Stomach (tissue), 9 donors: ENCODE data around the gene DMC1. TPM values are rescaled to one million over a fixed set of nuclear protein-coding genes. Genes with fewer than 3 reads are reported as not detected.
A peak's percentile ranks its signal among the peaks of the same experiment; 100 is the strongest.

Experiments
- DNase-seq, 2 donors: peaks; one replicate each; pipeline versions ENCODE4 v3.0.0 to v3.0.0-alpha.2; 2013 to 2019
- H3K27ac ChIP-seq, 5 donors: fragments of 200-600 bp in 4 of 5; sonication (generic) in 4 of 5; one replicate each; pipeline ENCODE4 v1.5.1; 2013 to 2019; ENCODE audit warnings: mild to moderate bottlenecking in 1 of 5, moderate library complexity in 1 of 5
- H3K27me3 ChIP-seq, 3 donors: fragments of 200-600 bp; sonication (generic); one replicate each; pipeline ENCODE4 v1.5.1; 2017 to 2019; ENCODE audit warnings: mixed run types in 1 of 3
- H3K36me3 ChIP-seq, 4 donors: fragments of 200-600 bp; sonication (generic); 1 replicate in 3 of 4; 2 replicates in 1 of 4; pipeline ENCODE4 v1.5.1; 2016 to 2019
- H3K4me1 ChIP-seq, 4 donors: fragments of 200-600 bp; sonication (generic); one replicate each; pipeline ENCODE4 v1.5.1; 2016 to 2019
- H3K4me3 ChIP-seq, 4 donors: fragments of 200-600 bp; sonication (generic) in 3 of 4; one replicate each; pipeline ENCODE4 v1.5.1; 2016 to 2019; ENCODE audit warnings: mild to moderate bottlenecking in 1 of 4
- H3K9me3 ChIP-seq, 4 donors: fragments of 200-600 bp; sonication (generic); one replicate each; pipeline ENCODE4 v1.5.1; 2016 to 2019
- CTCF ChIP-seq, 7 experiments: fragments of 450-650 bp in 4 of 7; fragments of 200-600 bp in 3 of 7; sonication (generic) in 3 of 7; IDR thresholded peaks; one replicate each; pipeline ENCODE4 v1.5.1; 2016 to 2019; ENCODE audit warnings: antibody characterized with exemption in 7 of 7, control low read depth in 2 of 7, mild to moderate bottlenecking in 1 of 7
- EP300 ChIP-seq: sonication (generic); formaldehyde crosslinking; IDR thresholded peaks from one replicate; pipeline ENCODE4 v1.6.1; 2017; ENCODE audit warnings: antibody characterized with exemption
- POLR2A ChIP-seq, 4 donors: fragments of 450-650 bp; IDR thresholded peaks; one replicate each; pipeline ENCODE4 v1.6.1; 2016; ENCODE audit warnings: antibody characterized with exemption in 4 of 4, control low read depth in 2 of 4, mild to moderate bottlenecking in 1 of 4, moderate library complexity in 1 of 4
- POLR2AphosphoS5 ChIP-seq, 3 donors: sonication (generic); formaldehyde crosslinking; IDR thresholded peaks; one replicate each; pipeline ENCODE4 v1.6.1; 2016; ENCODE audit warnings: antibody characterized with exemption in 3 of 3
- WGBS, 5 donors: extraction: QIAGEN DNeasy Blood & Tissue Kit in 3 of 5; methylation state at CpG; one replicate each; pipeline versions ENCODE4 v1.1.5 to v1.1.7; 2013 to 2018; 5-methylcytosine and 5-hydroxymethylcytosine counted together
- intact Hi-C: fragments of 100-400 bp; cut with DNase I; formaldehyde crosslinking; loops from one replicate; pipeline ENCODE4 v1.15.1; 2023; ENCODE audit warnings: low total_unique reads
- polyA plus RNA-seq, 3 donors: library from polyadenylated mRNA; stranded (reverse); fragments of 200-250 nt; gene quantifications; one replicate each; pipeline ENCODE4 v1.2.3, GENCODE V29; 2013
- total RNA-seq, 5 donors: library from RNA; depleted of rRNA; stranded (reverse); fragments of >200 nt; gene quantifications; one replicate each; pipeline versions ENCODE4 v1.1.0 to v1.2.3, GENCODE V29; 2014 to 2016
- donor health status: healthy with polysubstance abuse.
- donor health status: Bipolar disorder and iron deficiency.
- donor health status: healthy.

DMC1 gene
- total and polyA plus RNA-seq, 8 donors: 0.37 to 10.1 (median 0.45) TPM; not detected in 4

- H3K4me3 ChIP-seq: peak overlapping the region; percentile 66 to 87 (median 79)
- DNase-seq: peak; percentile 63 to 87
- peaks cover 6 to 34% (median 27%) of the 10 kb centered on the region in 4 donors for H3K36me3 ChIP-seq
- 0 to 2% (median 1%) methylated on average over 35 of the region's 35 CpGs for WGBS, 5 donors
- TF ChIP-seq POLR2AphosphoS5 (IDR thresholded peaks at IDR 0.05) (no peak), CTCF (IDR thresholded peaks at IDR 0.05) (no peak), POLR2A (IDR thresholded peaks at IDR 0.05) (no peak), EP300 (no peak)
- H3K9me3 ChIP-seq: no peaks in the 10 kb centered on the region
- H3K4me1 ChIP-seq: peaks cover 22 to 56% (median 39%) of the 10 kb centered on the region in 4 donors
- no peaks in the 10 kb centered on the region for H3K27me3 ChIP-seq
- intact Hi-C loops: no loop called here
- peak overlapping the region; percentile 98 to 100 (median 100) for H3K27ac ChIP-seq
Measured at GRCh38 chr22:38504731-38505540, 65.0 kb downstream of the DMC1 start.

GRCh38 chr22:38503021-38503420 is 67.0 kb downstream of the DMC1 start:
- H3K27me3 ChIP-seq: no peaks in the 10 kb centered on the region
- peak overlapping the region; percentile 66 to 87 (median 79) for H3K4me3 ChIP-seq
- H3K27ac ChIP-seq: peak overlapping the region in 4 of 5 donors; percentile 5 to 100 (median 100)
- DNase-seq: no peak
- no peak for TF ChIP-seq POLR2A (IDR thresholded peaks at IDR 0.05)
- no peak for TF ChIP-seq CTCF (IDR thresholded peaks at IDR 0.05)
- TF ChIP-seq EP300: no peak
- TF ChIP-seq POLR2AphosphoS5 (IDR thresholded peaks at IDR 0.05): no peak
- intact Hi-C loops: no loop called here
- no peaks in the 10 kb centered on the region for H3K9me3 ChIP-seq
- H3K4me1 ChIP-seq: peaks cover 22 to 74% (median 52%) of the 10 kb centered on the region in 4 donors
- peaks cover 25 to 53% (median 46%) of the 10 kb centered on the region in 4 donors for H3K36me3 ChIP-seq
- WGBS, 5 donors: 21 to 36% (median 33%) methylated on average over 4 of the region's 4 CpGs

GRCh38 chr22:38501797-38502672 is 67.9 kb downstream of the DMC1 start:
- peaks cover 22 to 74% (median 52%) of the 10 kb centered on the region in 4 donors for H3K4me1 ChIP-seq
- H3K27me3 ChIP-seq: no peaks in the 10 kb centered on the region
- TF ChIP-seq POLR2AphosphoS5 (IDR thresholded peaks at IDR 0.05): no peak
- no peak for TF ChIP-seq POLR2A (IDR thresholded peaks at IDR 0.05)
- no peak for TF ChIP-seq CTCF (IDR thresholded peaks at IDR 0.05)
- no peak for TF ChIP-seq EP300
- H3K4me3 ChIP-seq: peak overlapping the region in 3 of 4 donors; percentile 66 to 87 (median 72)
- intact Hi-C loops: no loop called here
- H3K36me3 ChIP-seq: peaks cover 33 to 63% (median 56%) of the 10 kb centered on the region in 4 donors
- 68 to 86% (median 79%) methylated on average over 10 of the region's 10 CpGs for WGBS, 5 donors
- DNase-seq: no peak
- H3K9me3 ChIP-seq: no peaks in the 10 kb centered on the region
- H3K27ac ChIP-seq: peak overlapping the region in 3 of 5 donors; percentile 5 to 100 (median 29)

GRCh38 chr22:38497869-38498268 is 72.1 kb downstream of the DMC1 start:
- Histone ChIP-seq H3K4me3 (no peak overlapping the region), H3K27ac (no peak overlapping the region), H3K27me3 (no peaks in the 10 kb centered on the region), H3K4me1 (peaks cover 8 to 83% (median 46%) of the 10 kb centered on the region in 4 donors), H3K9me3 (no peaks in the 10 kb centered on the region), H3K36me3 (peaks cover 75 to 100% (median 93%) of the 10 kb centered on the region in 4 donors)
- DNase-seq: no peak
- WGBS, 5 donors: 76 to 86% (median 80%) methylated on average over 3 of the region's 3 CpGs
- intact Hi-C loops: no loop called here
- TF ChIP-seq CTCF (IDR thresholded peaks at IDR 0.05) (no peak), POLR2A (IDR thresholded peaks at IDR 0.05) (no peak), POLR2AphosphoS5 (IDR thresholded peaks at IDR 0.05) (no peak), EP300 (no peak)
